Stimulated activated naive B cell treated with anti-CD40 and anti-IgM and Interleukin-4, amounts not matched to agents 10 μg/mL and 1 μg/mL and 100 μg/mL, for 72 hours (primary cell): Measurements from ENCODE around the gene LMF2.

Experiments
- ATAC-seq, 2 donors: fragments of 150-1000 bp; cut with Tn5 transposase; replicated peaks; 2 replicates each; pipeline ENCODE4 v1.10.0; 2021; ENCODE audit warnings: moderate library complexity in 1 of 2
- DNase-seq: peaks from one replicate; pipeline ENCODE4 v3.0.0; 2021
- H3K27ac Mint-ChIP-seq: one replicate; pipeline ENCODE4 v1.8.0; 2022; ENCODE audit warnings: mild to moderate bottlenecking, mixed read lengths
- H3K27me3 Mint-ChIP-seq, 2 donors: one replicate each; pipeline ENCODE4 v1.8.0; 2022; ENCODE audit warnings: mixed read lengths in 2 of 2
- H3K36me3 Mint-ChIP-seq, 2 donors: one replicate each; pipeline ENCODE4 v1.8.0; 2022; ENCODE audit warnings: mixed read lengths in 2 of 2, mild to moderate bottlenecking in 1 of 2
- H3K4me1 Mint-ChIP-seq, 2 donors: one replicate each; pipeline ENCODE4 v1.8.0; 2022; ENCODE audit warnings: mixed read lengths in 2 of 2, mild to moderate bottlenecking in 1 of 2
- H3K4me3 Mint-ChIP-seq, 2 donors: one replicate each; pipeline ENCODE4 v1.8.0; 2022; ENCODE audit warnings: mild to moderate bottlenecking in 2 of 2, mixed read lengths in 2 of 2, moderate library complexity in 1 of 2
- H3K9me3 Mint-ChIP-seq, 2 donors: one replicate each; pipeline ENCODE4 v1.8.0; 2022; ENCODE audit warnings: mixed read lengths in 2 of 2, mild to moderate bottlenecking in 1 of 2

The LMF2 gene

GRCh38 chr22:50507421-50507990 lies at the start of gene LMF2:
Gene LMF2, minus strand, starts transcription at chr22:50507702. Its CDS starts 27 bp downstream, at chr22:50507675.
- no peaks in the 10 kb centered on the region for H3K27me3 Mint-ChIP-seq

GRCh38 chr22:50556703-50557102 lies 49.2 kb upstream of the LMF2 start:
- DNase-seq, result no peak
- no peak for ATAC-seq
- H3K4me1 Mint-ChIP-seq, result peaks cover 0 to 5% of the 10 kb centered on the region in 2 donors
- no peaks in the 10 kb centered on the region for H3K9me3 Mint-ChIP-seq
- H3K36me3 Mint-ChIP-seq, result no peaks in the 10 kb centered on the region
- H3K4me3 Mint-ChIP-seq, result no peak overlapping the region
- no peak overlapping the region for H3K27ac Mint-ChIP-seq
- H3K27me3 Mint-ChIP-seq, result no peaks in the 10 kb centered on the region

More at GRCh38 chr22:50507421-50507990, at the start of gene LMF2:
- H3K4me1 Mint-ChIP-seq, result peaks cover 15 to 17% of the 10 kb centered on the region in 2 donors
- H3K4me3 Mint-ChIP-seq, result peak within 1 kb of the TSS; percentile 98 to 99
- DNase-seq, result peak; percentile 86
- peak within 1 kb of the TSS; percentile 99 for H3K27ac Mint-ChIP-seq
- H3K9me3 Mint-ChIP-seq, result no peaks in the 10 kb centered on the region
- ATAC-seq, result peak; percentile 83 to 85
- peaks cover 11 to 21% of the 10 kb centered on the region in 2 donors for H3K36me3 Mint-ChIP-seq

GRCh38 chr22:50553310-50553709 lies 45.8 kb upstream of the LMF2 start:
- H3K27me3 Mint-ChIP-seq, result no peaks in the 10 kb centered on the region
- ATAC-seq, result no peak
- H3K9me3 Mint-ChIP-seq, result no peaks in the 10 kb centered on the region
- H3K4me1 Mint-ChIP-seq, result peaks cover 2 to 16% of the 10 kb centered on the region in 2 donors
- H3K4me3 Mint-ChIP-seq, result no peak overlapping the region
- DNase-seq, result no peak
- no peak overlapping the region for H3K27ac Mint-ChIP-seq
- no peaks in the 10 kb centered on the region for H3K36me3 Mint-ChIP-seq

- no peak for DNase-seq
- no peak overlapping the region for H3K4me3 Mint-ChIP-seq
- ATAC-seq, result no peak
- H3K36me3 Mint-ChIP-seq, result no peaks in the 10 kb centered on the region
- H3K4me1 Mint-ChIP-seq, result peaks cover 5 to 28% of the 10 kb centered on the region in 2 donors
- no peaks in the 10 kb centered on the region for H3K27me3 Mint-ChIP-seq
- no peak overlapping the region for H3K27ac Mint-ChIP-seq
- H3K9me3 Mint-ChIP-seq, result no peaks in the 10 kb centered on the region
Observed at GRCh38 chr22:50551160-50551752, 43.8 kb upstream of the LMF2 start.

- DNase-seq, result no peak
- Mint-ChIP-seq H3K36me3 (no peaks in the 10 kb centered on the region), H3K4me1 (peaks cover 6 to 28% of the 10 kb centered on the region in 2 donors), H3K27ac (peak overlapping the region; percentile 80), H3K9me3 (no peaks in the 10 kb centered on the region), H3K27me3 (no peaks in the 10 kb centered on the region), H3K4me3 (peak overlapping the region in 1 of 2 donors; percentile 6)
- ATAC-seq, result no peak
Observed at GRCh38 chr22:50550395-50550794, 42.9 kb upstream of the LMF2 start.

GRCh38 chr22:50548921-50549790 lies 41.7 kb upstream of the LMF2 start:
- ATAC-seq, result peak; percentile 31 to 33
- Mint-ChIP-seq H3K9me3 (no peaks in the 10 kb centered on the region), H3K27ac (peak overlapping the region; percentile 84), H3K4me3 (peak overlapping the region; percentile 66 to 77), H3K27me3 (no peaks in the 10 kb centered on the region), H3K36me3 (no peaks in the 10 kb centered on the region), H3K4me1 (peaks cover 9 to 39% of the 10 kb centered on the region in 2 donors)
- no peak for DNase-seq

- peak; percentile 30 for DNase-seq
- Mint-ChIP-seq H3K27me3 (no peaks in the 10 kb centered on the region), H3K4me1 (peaks cover 9 to 44% of the 10 kb centered on the region in 2 donors), H3K4me3 (peak overlapping the region; percentile 17 to 77), H3K27ac (peak overlapping the region; percentile 51), H3K9me3 (no peaks in the 10 kb centered on the region), H3K36me3 (no peaks in the 10 kb centered on the region)
- ATAC-seq, result peak; percentile 30 to 50
Observed at GRCh38 chr22:50548040-50548920, 40.8 kb upstream of the LMF2 start.

- Mint-ChIP-seq H3K27ac (no peak overlapping the region), H3K4me1 (peaks cover 12 to 47% of the 10 kb centered on the region in 2 donors), H3K4me3 (peak overlapping the region in 1 of 2 donors; percentile 75), H3K27me3 (no peaks in the 10 kb centered on the region), H3K36me3 (peaks cover 0 to 3% of the 10 kb centered on the region in 2 donors), H3K9me3 (peaks cover 0 to 2% of the 10 kb centered on the region in 2 donors)
- ATAC-seq, result no peak
- no peak for DNase-seq
Observed at GRCh38 chr22:50547263-50547985, 39.9 kb upstream of the LMF2 start.

- no peaks in the 10 kb centered on the region for H3K27me3 Mint-ChIP-seq
- H3K9me3 Mint-ChIP-seq, result peaks cover 0 to 4% of the 10 kb centered on the region in 2 donors
- no peak overlapping the region for H3K27ac Mint-ChIP-seq
- no peak for ATAC-seq
- DNase-seq, result no peak
- H3K4me3 Mint-ChIP-seq, result no peak overlapping the region
- H3K36me3 Mint-ChIP-seq, result peaks cover 0 to 4% of the 10 kb centered on the region in 2 donors
- H3K4me1 Mint-ChIP-seq, result peaks cover 15 to 55% of the 10 kb centered on the region in 2 donors
Observed at GRCh38 chr22:50546326-50547262, 39.1 kb upstream of the LMF2 start.

GRCh38 chr22:50545522-50546325 lies 38.2 kb upstream of the LMF2 start, which contains the start of gene KLHDC7B:
Gene KLHDC7B, plus strand, starts transcription at chr22:50545899. Its CDS starts 345 bp downstream, at chr22:50546244.
- Mint-ChIP-seq H3K27me3 (no peaks in the 10 kb centered on the region), H3K36me3 (peaks cover 0 to 4% of the 10 kb centered on the region in 2 donors), H3K4me1 (peaks cover 19 to 63% of the 10 kb centered on the region in 2 donors), H3K27ac (peak within 1 kb of the TSS; percentile 91), H3K4me3 (no peak within 1 kb of the TSS), H3K9me3 (peaks cover 0 to 4% of the 10 kb centered on the region in 2 donors)
- ATAC-seq (no peak), DNase-seq (no peak)

- no peak for ATAC-seq
Observed at GRCh38 chr22:50544746-50545253, 37.3 kb upstream of the LMF2 start.

More at GRCh38 chr22:50544746-50545253, 37.3 kb upstream of the LMF2 start:
- Mint-ChIP-seq H3K4me1 (peaks cover 24 to 63% of the 10 kb centered on the region in 2 donors), H3K27me3 (no peaks in the 10 kb centered on the region), H3K9me3 (peaks cover 0 to 4% of the 10 kb centered on the region in 2 donors), H3K27ac (peak overlapping the region; percentile 91), H3K4me3 (peak overlapping the region in 1 of 2 donors; percentile 75), H3K36me3 (peaks cover 0 to 4% of the 10 kb centered on the region in 2 donors)
- no peak for DNase-seq
